SK-MEL-5 (cell line): ENCODE measurements around the gene CCL19. TPM values are rescaled to one million over a fixed set of nuclear protein-coding genes. Genes with fewer than 3 reads are reported as not detected.
A peak's percentile ranks its signal among the peaks of the same experiment; 100 is the strongest.

ENCODE experiments used
- DNase-seq: peaks from one replicate; pipeline ENCODE4 v3.0.0-alpha.2; 2016; ENCODE audit warnings: low read depth, low spot score
- in situ Hi-C: cut with HindIII; loops from 2 replicates; pipeline ENCODE4 v1.10.0; 2016; ENCODE audit warnings: low sequenced_read_pairs, high pct_unique_total_duplicates, low pct_unique_long_range_greater_than_20kb
- total RNA-seq: library from RNA; depleted of rRNA; stranded (reverse); fragments of >200 nt; shearing (Covaris generic); gene quantifications from 2 replicates; pipeline ENCODE4 v1.2.3, GENCODE V29; 2014

Gene CCL19
- total RNA-seq, 1 experiment from 2014 or later, result not detected

- in situ Hi-C loops, result no loop called here
- no peak for DNase-seq
Observed at GRCh38 chr9:34671307-34671706, 19.8 kb downstream of the CCL19 start.

DNA sequence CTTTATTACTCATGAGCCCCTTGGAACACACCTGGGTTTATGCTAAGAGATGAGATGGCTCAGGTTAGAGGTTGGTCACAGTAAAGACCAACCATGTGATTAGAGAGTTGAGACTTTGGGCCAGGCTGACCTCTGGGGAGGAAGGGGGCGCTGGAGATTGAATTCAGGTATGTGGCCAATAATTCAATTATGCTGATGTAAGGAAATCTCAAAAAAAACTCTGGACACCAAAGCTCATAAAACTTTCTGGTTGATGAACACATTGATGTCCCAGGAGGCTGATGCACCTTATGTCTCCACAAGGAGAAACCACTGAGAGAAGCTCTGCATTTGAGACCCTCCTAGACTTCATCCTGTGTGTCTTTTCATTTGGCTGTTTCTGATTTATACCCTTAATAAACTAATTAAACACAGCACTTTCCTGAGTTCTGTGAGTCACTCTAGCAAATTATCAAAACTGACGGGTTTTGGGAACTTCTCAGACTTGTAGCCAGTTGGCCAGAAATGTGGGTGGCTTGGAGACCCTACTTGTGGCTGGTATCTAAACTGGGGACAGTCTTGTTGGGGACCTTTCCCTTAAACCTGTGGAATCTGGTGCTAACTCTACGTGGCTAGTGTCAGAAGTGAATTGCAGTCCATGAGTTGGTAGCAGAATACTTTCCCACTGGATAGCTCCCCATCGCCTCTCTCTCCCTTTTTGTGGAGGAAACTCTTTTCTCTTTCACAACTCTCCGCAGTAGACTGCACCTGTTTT is 21.1 kb downstream of the CCL19 start:
- no peak for DNase-seq
- in situ Hi-C loops, result no loop called here

- in situ Hi-C loops, result no loop called here
- peak; percentile 93 for DNase-seq
Observed at GRCh38 chr9:34665381-34666250, 25.5 kb downstream of the CCL19 start.

- in situ Hi-C loops, result no loop called here
- DNase-seq, result no peak
Observed at GRCh38 chr9:34665067-34665380, 26.1 kb downstream of the CCL19 start.

DNA sequence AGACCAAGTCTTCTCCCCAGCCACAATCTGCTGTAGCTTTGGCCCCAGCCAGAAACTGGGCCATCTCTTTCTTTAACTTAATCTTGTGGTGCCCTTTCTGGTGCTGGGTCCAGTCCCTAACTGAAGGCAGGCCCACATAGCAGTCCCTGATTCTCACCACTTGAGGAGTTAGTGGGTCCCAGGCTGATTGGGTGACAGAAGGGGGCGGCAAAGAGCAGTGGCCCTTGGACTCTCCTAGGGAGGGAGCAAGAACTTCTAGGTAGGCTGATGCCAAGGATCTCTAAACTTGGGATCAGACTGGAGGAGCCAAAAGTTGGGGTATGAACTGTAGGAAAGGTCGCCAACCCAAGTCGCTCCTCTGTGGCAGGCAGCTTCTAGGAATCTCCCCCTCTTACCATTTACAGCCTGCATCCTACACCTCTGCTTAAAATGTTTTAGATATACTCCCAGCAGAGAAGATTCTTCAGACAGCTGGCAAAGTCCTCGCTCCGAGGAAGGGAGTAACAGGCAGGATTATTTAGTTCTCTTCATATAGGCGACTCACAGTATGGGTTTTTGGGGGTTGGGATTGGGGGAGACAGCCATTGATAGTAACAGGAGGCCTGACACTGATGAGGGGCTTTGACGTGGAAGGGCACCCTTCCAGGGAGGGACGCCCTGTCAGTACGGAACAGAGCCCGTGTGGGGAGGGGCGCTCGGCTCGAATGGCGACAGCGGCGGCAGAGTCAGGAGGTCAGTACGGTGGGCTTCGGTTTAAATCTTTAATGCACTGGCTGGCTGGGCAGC is 26.6 kb downstream of the CCL19 start:
- in situ Hi-C loops, result no loop called here
- DNase-seq, result peak; percentile 84

GRCh38 chr9:34663303-34663605 is 27.8 kb downstream of the CCL19 start:
- in situ Hi-C loops, result no loop called here
- DNase-seq, result no peak

- no peak for DNase-seq
- in situ Hi-C loops, result no loop called here
Observed at GRCh38 chr9:34662526-34663302, 28.4 kb downstream of the CCL19 start, which contains the start of gene CCL27. Gene CCL27, minus strand, starts transcription at chr9:34662657. Its CDS starts 24 bp downstream, at chr9:34662633.

DNA sequence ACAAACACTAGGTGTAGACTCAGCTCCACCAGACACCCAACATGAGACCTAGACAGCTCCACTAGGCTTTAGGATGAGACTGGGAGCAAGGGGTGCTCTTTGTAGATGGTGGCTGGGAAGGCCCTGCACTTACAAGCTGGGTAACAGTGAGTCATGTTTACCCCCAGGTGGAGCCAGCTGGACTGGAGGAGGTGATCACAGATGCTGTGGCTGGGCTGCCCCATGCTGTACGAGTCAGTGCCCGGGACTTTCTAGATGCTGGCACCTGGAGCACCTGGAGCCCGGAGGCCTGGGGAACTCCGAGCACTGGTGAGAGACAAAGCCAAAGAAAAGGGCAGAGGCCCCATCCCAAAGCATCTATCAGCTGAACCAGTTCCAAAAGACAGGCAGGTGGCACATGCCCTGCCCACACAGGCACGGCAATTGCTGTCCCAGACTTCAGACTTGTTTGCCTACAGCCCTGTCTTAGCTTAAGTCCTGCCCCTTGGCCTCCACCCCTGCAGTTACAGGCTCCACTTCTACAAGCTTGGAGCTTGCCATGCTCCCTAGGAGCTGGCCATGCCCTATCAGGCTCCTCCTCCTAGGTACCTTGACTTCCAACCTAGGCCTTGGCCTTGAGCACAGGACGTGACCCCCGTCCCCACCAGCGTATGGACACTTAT is 31.4 kb downstream of the CCL19 start:
- in situ Hi-C loops, result no loop called here
- no peak for DNase-seq

- DNase-seq, result no peak
- in situ Hi-C loops, result no loop called here
Observed at GRCh38 chr9:34658461-34658860, 32.6 kb downstream of the CCL19 start.

- in situ Hi-C loops, result no loop called here
- DNase-seq, result no peak
Observed at GRCh38 chr9:34656992-34657391, 34.1 kb downstream of the CCL19 start.

GRCh38 chr9:34655394-34655793 is 35.7 kb downstream of the CCL19 start:
- in situ Hi-C loops, result no loop called here
- no peak for DNase-seq

DNA sequence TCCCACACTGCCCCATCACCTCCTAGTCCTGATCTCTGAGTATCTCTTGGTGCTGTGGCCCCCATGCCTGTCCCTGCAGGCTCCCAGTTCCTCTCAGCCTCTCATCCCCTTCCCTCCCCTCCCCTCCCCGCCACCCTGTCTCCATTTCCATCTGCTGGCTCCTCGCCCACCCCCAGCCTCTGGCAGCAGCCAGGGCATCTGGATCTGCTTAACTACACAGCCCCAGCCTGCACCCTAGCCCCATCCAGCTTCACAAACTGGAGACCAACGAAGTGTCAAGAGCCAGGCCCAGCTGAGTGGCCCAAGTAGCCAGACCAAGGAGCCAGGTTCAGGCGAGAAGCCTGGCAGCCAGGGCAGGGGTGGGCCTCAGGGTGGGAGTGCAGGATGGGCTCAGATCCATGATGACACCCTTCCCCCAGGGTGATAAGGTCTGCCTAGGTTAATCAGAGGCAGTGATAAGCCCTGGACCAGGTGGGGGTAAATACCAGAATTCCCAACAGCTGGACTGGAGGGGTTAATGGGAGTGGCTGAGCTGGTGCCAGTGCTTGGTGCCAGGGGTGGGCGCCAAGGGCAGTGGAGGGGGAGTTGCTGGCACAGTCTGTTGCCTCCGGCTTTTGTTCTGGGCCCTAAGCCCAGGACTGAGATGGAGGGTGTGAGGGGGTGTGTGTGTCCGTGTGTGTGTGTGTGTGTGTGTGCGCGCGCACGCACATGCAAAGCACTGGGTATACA is 36.6 kb downstream of the CCL19 start:
- no peak for DNase-seq
- in situ Hi-C loops, result no loop called here

DNA sequence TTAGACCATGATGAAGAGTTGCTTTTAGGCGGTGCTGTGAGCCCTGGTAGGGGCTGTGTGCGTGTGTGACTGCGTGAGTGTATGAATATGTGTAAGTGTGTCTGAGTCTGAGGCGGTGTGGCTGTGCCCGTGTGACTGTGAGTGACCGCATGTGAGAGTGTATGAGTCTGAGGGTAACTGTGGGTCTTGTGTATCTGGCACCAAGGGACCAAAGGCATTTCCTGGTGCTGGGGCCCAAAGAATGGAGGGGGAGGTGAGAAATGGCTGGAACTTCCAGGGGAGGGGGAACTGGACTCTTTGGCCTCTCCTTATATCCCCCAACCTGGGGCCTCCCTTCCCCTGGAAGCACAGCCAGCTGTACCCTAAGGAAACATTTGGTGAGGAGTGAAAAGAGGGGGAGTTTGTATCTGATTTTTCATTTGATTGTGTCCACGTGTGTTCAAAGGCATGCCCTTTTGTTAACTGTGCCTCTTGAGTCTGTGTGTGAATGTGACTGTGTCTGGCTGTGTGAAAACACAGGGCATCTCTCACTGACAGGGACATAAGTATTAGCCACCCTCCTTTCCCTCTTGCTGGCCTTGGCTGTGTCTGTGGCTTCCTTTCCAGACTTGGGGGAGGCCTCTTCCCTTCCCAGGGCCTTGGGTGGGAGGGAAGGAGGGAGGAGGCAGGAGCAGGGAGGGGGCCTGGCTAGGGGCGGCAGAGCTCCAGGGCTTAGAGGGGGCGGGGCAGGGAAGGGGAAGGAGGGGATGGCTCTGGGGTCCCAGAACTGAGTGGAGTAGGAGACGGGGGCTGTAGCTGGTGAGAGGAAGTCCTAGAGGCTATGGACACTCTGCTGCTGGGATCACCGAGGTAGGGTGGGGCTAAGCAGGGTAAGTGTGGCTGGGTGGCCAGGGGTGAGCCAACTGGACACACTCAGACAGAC is 37.7 kb downstream of the CCL19 start:
- peak; percentile 40 for DNase-seq
- in situ Hi-C loops, result no loop called here

DNA sequence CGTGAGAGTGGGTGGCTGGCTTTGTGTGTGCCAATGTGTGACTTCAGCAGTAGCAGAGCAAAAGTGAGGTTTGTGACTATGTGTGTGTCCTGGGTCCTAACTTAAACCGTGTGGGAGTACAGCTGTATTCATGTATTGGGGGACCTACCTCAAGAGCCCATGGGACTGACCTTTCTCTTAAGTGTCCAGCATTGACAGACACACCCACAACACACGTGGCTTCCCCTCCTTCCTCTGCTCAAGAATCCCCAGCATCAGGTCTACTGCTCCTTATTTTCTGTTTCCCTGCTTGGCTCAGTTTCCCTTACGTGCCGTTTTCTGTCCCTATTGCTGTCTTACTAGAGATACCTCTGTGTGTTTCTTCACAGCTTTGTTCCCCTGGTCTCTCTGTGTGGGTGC is 38.5 kb downstream of the CCL19 start:
- in situ Hi-C loops, result no loop called here
- DNase-seq, result no peak

GRCh38 chr9:34651876-34652601 is 39.0 kb downstream of the CCL19 start, which contains the start of gene IL11RA:
Gene IL11RA, plus strand, starts transcription at chr9:34652185. Its CDS starts 3,033 bp downstream, at chr9:34655218.
- peak; percentile 70 for DNase-seq
- in situ Hi-C loops, result no loop called here
